Endodermal cell (in vitro differentiated cells): ENCODE results near the gene ANTXRL. TPM values are rescaled to one million over a fixed set of nuclear protein-coding genes. Genes with fewer than 3 reads are reported as not detected.
"Not testable (repeated sequence)": the region's sequence is repeated elsewhere in the genome, so short reads cannot be mapped to it uniquely, and the experiment has no call there.

Experiments used
- DNase-seq: peaks from one replicate; pipeline ENCODE4 v3.0.0-alpha.2; 2017
- H3K27ac ChIP-seq: 2 replicates; pipeline ENCODE4 v1.5.1; 2013; ENCODE audit warnings: mild to moderate bottlenecking, low read depth, low read length, moderate library complexity
- H3K27me3 ChIP-seq: 2 replicates; pipeline ENCODE4 v1.6.1; 2013; ENCODE audit warnings: mild to moderate bottlenecking, low read length, moderate library complexity; ENCODE audit not compliant: insufficient read depth, control insufficient read depth, poor library complexity, severe bottlenecking
- H3K36me3 ChIP-seq: 2 replicates; pipeline ENCODE4 v1.7.0; 2013; ENCODE audit warnings: mild to moderate bottlenecking, low read length, moderate library complexity; ENCODE audit not compliant: control insufficient read depth, insufficient read depth
- H3K4me1 ChIP-seq: one replicate; pipeline ENCODE4 v1.7.0; 2013; ENCODE audit warnings: low read length; ENCODE audit not compliant: control insufficient read depth, insufficient read depth
- H3K4me3 ChIP-seq: 2 replicates; pipeline ENCODE4 v1.5.1; 2013; ENCODE audit warnings: mild to moderate bottlenecking, low read length, moderate library complexity
- H3K9ac ChIP-seq: 2 replicates; pipeline ENCODE4 v1.6.1; 2013; ENCODE audit warnings: mild to moderate bottlenecking, low read length, moderate library complexity; ENCODE audit not compliant: poor library complexity, severe bottlenecking; ENCODE audit errors: extremely low read depth
- H3K9me3 ChIP-seq: 2 replicates; pipeline ENCODE4 v1.6.1; 2013; ENCODE audit warnings: mild to moderate bottlenecking, low read length, moderate library complexity; ENCODE audit not compliant: control insufficient read depth
- H3K27ac Mint-ChIP-seq: 2 replicates; pipeline ENCODE4 v1.8.0; 2020; ENCODE audit warnings: mixed read lengths
- H3K27me3 Mint-ChIP-seq: 2 replicates; pipeline ENCODE4 v1.8.0; 2021; ENCODE audit warnings: mild to moderate bottlenecking, mixed read lengths; ENCODE audit not compliant: insufficient read depth
- H3K36me3 Mint-ChIP-seq: 2 replicates; pipeline ENCODE4 v1.8.0; 2020; ENCODE audit warnings: low read depth, mixed read lengths
- H3K4me1 Mint-ChIP-seq: 2 replicates; pipeline ENCODE4 v1.8.0; 2020; ENCODE audit warnings: mixed read lengths
- H3K4me3 Mint-ChIP-seq: 2 replicates; pipeline ENCODE4 v1.8.0; 2020; ENCODE audit warnings: mild to moderate bottlenecking, moderate library complexity, mixed read lengths
- H3K9me3 Mint-ChIP-seq: 2 replicates; pipeline ENCODE4 v1.8.0; 2020; ENCODE audit warnings: mild to moderate bottlenecking, mixed read lengths
- CTCF ChIP-seq: fragments of 200-600 bp; sonication (generic); conservative IDR thresholded peaks from 2 replicates; pipeline ENCODE4 v1.5.0; 2021; ENCODE audit warnings: antibody characterized with exemption, mild to moderate bottlenecking
- WGBS, 2 experiments: methylation state at CpG; one replicate each; pipeline versions ENCODE4 v1.1.5 to v1.1.7; 2013; ENCODE audit warnings: missing lambda C conversion rate in 2 of 2, mixed read lengths in 1 of 2; ENCODE audit not compliant: insufficient coverage in 1 of 2, insufficient read length in 1 of 2; 5-methylcytosine and 5-hydroxymethylcytosine counted together
- total RNA-seq, 2 donors: library from RNA; stranded (reverse); fragmentation: NEBNext Ultra II Directional in 1 of 2; extraction: Animal tissue kit (Norgen Biotek cat#: 25700) in 1 of 2; gene quantifications; 2 replicates in 1 of 2; 3 replicates in 1 of 2; pipeline ENCODE4 v1.2.1, GENCODE V29; 2021

Gene ANTXRL
- total RNA-seq, 2 donors from 2014 or later = not detected

GRCh38 chr10:46301056-46301645, 14.4 kb downstream of the ANTXRL start:
- TF ChIP-seq CTCF = no peak
- Mint-ChIP-seq H3K9me3 (no peaks in the 10 kb centered on the region), H3K27me3 (no peaks in the 10 kb centered on the region), H3K4me3 (no peak overlapping the region), H3K27ac (no peak overlapping the region), H3K4me1 (no peaks in the 10 kb centered on the region), H3K36me3 (no peaks in the 10 kb centered on the region)
- Histone ChIP-seq H3K9me3 (no peaks in the 10 kb centered on the region), H3K27me3 (no peaks in the 10 kb centered on the region), H3K9ac (no peak overlapping the region), H3K4me1 (no peaks in the 10 kb centered on the region), H3K27ac (no peak overlapping the region), H3K4me3 (no peak overlapping the region), H3K36me3 (no peaks in the 10 kb centered on the region)
- DNase-seq = no peak
- WGBS, 2 experiments = 93 to 95% methylated on average over 3 to 5 of the region's 5 CpGs

- H3K27ac Mint-ChIP-seq = no peak overlapping the region
- no peak for TF ChIP-seq CTCF
- no peaks in the 10 kb centered on the region for H3K4me1 Mint-ChIP-seq
- no peaks in the 10 kb centered on the region for H3K9me3 ChIP-seq
- H3K36me3 Mint-ChIP-seq = no peaks in the 10 kb centered on the region
- no peaks in the 10 kb centered on the region for H3K4me1 ChIP-seq
- no peaks in the 10 kb centered on the region for H3K27me3 Mint-ChIP-seq
- no peak overlapping the region for H3K27ac ChIP-seq
- H3K4me3 ChIP-seq = no peak overlapping the region
- 73 to 90% methylated on average over 9 to 13 of the region's 13 CpGs for WGBS, 2 experiments
- no peak overlapping the region for H3K9ac ChIP-seq
- H3K9me3 Mint-ChIP-seq = no peaks in the 10 kb centered on the region
- DNase-seq = no peak
- no peaks in the 10 kb centered on the region for H3K27me3 ChIP-seq
- H3K36me3 ChIP-seq = no peaks in the 10 kb centered on the region
- H3K4me3 Mint-ChIP-seq = no peak overlapping the region
These were observed 15.1 kb downstream of the ANTXRL start for GRCh38 chr10:46301721-46302479.

DNA sequence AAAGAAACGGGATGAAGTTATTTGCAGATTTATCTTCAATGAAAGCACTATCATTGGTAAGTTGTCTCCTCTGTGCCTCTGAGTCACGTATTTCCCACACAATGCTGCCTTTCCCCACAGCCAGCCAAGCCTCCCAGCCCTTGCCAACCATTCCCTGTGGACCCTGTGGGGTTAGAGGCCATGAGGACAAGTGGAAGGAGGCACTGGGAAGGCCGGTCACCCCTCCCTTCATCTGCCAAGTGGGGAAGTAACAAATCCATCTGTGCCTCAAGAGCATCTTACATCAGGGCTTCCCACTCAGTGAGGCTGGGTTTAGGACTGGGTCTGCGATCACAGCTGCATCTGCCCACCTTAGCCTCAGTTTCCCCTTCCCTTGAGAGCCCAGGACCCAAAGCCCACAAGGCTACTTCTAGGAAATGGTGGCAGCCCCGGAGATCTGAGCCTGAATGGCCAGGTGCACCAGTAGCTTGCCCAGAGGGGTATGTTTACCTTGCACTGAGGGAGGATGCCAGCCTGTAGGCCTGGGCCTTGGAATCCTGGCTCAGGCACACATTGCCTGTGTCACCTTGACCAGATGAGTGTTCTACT, 16.1 kb downstream of the ANTXRL start:
- H3K36me3 ChIP-seq, H3K27me3 Mint-ChIP-seq, H3K9ac ChIP-seq, H3K4me1 Mint-ChIP-seq, H3K4me3 ChIP-seq, DNase-seq, H3K36me3 Mint-ChIP-seq, H3K4me1 ChIP-seq, H3K27me3 ChIP-seq, H3K9me3 ChIP-seq, H3K27ac ChIP-seq, H3K27ac Mint-ChIP-seq, H3K4me3 Mint-ChIP-seq, H3K9me3 Mint-ChIP-seq: not testable (repeated sequence)
- WGBS, 2 experiments = 81 to 92% methylated on average over 3 to 5 of the region's 5 CpGs
